ENCODE measurements around the gene RERE.
A peak's percentile ranks its signal among the peaks of the same experiment; 100 is the strongest.

Gene RERE

GRCh38 chr1:8318436-8318835 is 499.0 kb downstream of the RERE start (continued):
- no peak for TF ChIP-seq ZNF157 (tag by site-specific recombination; IDR thresholded peaks at IDR 0.05)

DNA sequence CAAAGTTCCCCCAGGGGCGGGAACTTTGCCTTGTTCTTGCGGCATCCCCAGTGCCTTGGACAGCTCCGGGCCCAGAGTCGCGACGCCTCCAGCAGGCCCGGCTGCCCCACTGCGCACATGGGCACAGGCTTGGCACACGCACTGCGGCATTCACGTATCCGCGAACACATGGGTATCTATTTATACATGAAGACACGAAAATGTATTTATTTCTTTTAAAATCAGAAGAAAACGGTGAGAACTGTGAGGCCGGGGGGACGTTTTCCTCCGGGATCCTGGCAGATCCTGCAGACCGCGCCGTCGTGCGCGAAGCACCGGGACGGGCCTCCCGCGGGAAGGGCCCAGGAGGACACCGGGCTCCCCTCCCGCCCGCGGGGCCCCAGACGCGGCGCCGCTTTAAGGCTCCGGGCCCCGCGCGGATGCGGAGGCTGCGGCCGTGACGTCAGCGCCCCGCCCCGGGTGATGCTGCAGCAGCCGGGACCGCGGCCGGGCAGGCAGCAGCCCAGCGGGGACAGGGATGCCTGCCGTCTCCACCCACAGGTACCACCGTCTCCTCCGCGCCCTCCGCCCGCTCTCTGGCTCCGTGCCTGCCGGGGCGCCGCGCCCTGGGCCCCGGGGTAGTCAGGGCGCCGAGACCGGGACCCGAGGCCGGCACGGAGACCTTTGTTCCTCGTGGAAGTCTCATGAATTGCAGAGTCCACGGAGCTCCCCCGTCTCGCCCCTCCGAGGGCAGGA is 499.6 kb downstream of the RERE start, which contains the start of gene SLC45A1:
SLC45A1 (plus strand) TSS at position 468 of the 735 bp plus-strand sequence. CDS start 6,216 bp downstream, outside the sequence.
- Histone ChIP-seq H3K4me1 (ENCODE audit: control insufficient read depth, insufficient read depth, low read length) (no peaks in the 10 kb centered on the region), H3K4me3 (ENCODE audit: low read depth, low read length) (peak within 1 kb of the TSS; percentile 35), H3K9me3 (ENCODE audit: control insufficient read depth, insufficient read depth, low read depth, low read length) (no peaks in the 10 kb centered on the region), H3K27ac (ENCODE audit: extremely low read depth, low read depth, low read length) (no peak within 1 kb of the TSS; the same call in 1 of the 2 replicates), H3K36me3 (ENCODE audit: control insufficient read depth in 2 of 2, insufficient read depth in 1 of 2, low read length in 2 of 2) (no peaks in the 10 kb centered on the region)
- ChIA-PET CTCF (interaction anchor here (0.6 to 4.7 kb wide), 4 partner anchors 30 to 531 kb away, joined by 3 to 49 read pairs (median 10); no protein-coding TSS in a partner anchor), POLR2A (no interaction called here)
- TF ChIP-seq BCL11B (tag by site-specific recombination; IDR thresholded peaks at IDR 0.05; ENCODE audit: low read depth) (no peak), ZNF302 (tag by site-specific recombination; IDR thresholded peaks at IDR 0.05; ENCODE audit: low read depth) (no peak), GLI4 (tag by site-specific recombination; IDR thresholded peaks at IDR 0.05) (no peak), ZNF404 (tag by site-specific recombination; IDR thresholded peaks at IDR 0.05) (no peak), ZNF391 (tag by site-specific recombination; IDR thresholded peaks at IDR 0.05; ENCODE audit: borderline replicate concordance, low read depth) (no peak), RBAK (tag by site-specific recombination; IDR thresholded peaks at IDR 0.05) (no peak), ZFP37 (tag by site-specific recombination; IDR thresholded peaks at IDR 0.05) (no peak), ZNF223 (tag by site-specific recombination; IDR thresholded peaks at IDR 0.05) (no peak), ZNF600 (tag by site-specific recombination; IDR thresholded peaks at IDR 0.05) (no peak), ZNF76 (tag by site-specific recombination; IDR thresholded peaks at IDR 0.05; ENCODE audit: borderline replicate concordance, low read depth) (no peak), ZIC2 (tag by site-specific recombination; IDR thresholded peaks at IDR 0.05) (peak; percentile 57), ZNF10 (tag by site-specific recombination; IDR thresholded peaks at IDR 0.05) (no peak), ZNF544 (tag by site-specific recombination; IDR thresholded peaks at IDR 0.05) (no peak), KLF1 (tag by site-specific recombination; IDR thresholded peaks at IDR 0.05) (peak; percentile 39; the same call in 1 of the 2 replicates), ZNF843 (tag by site-specific recombination; IDR thresholded peaks at IDR 0.05) (no peak), ZFP3 (tag by site-specific recombination; IDR thresholded peaks at IDR 0.05; ENCODE audit: low read depth) (no peak), ZNF23 (tag by site-specific recombination; IDR thresholded peaks at IDR 0.05; ENCODE audit: borderline replicate concordance) (no peak), ZBTB26 (tag by site-specific recombination; optimal IDR thresholded peaks at IDR 0.05) (peak; percentile 54), ZNF707 (tag by site-specific recombination; IDR thresholded peaks at IDR 0.05) (no peak), ZNF146 (tag by site-specific recombination; IDR thresholded peaks at IDR 0.05) (no peak), ZNF660 (tag by site-specific recombination; IDR thresholded peaks at IDR 0.05) (no peak; the same call in 1 of the 2 replicates), KLF8 (tag by site-specific recombination; IDR thresholded peaks at IDR 0.05) (no peak), ZNF341 (tag by site-specific recombination; IDR thresholded peaks at IDR 0.05; ENCODE audit: low read depth) (no peak), ZSCAN23 (tag by site-specific recombination; IDR thresholded peaks at IDR 0.05) (no peak), ZNF133 (tag by site-specific recombination; IDR thresholded peaks at IDR 0.05) (no peak), ZNF274 (IDR thresholded peaks at IDR 0.05; ENCODE audit: low read length) (no peak), ZNF274 (tag by site-specific recombination; IDR thresholded peaks at IDR 0.05; ENCODE audit: borderline replicate concordance) (no peak), ZNF24 (tag by site-specific recombination; IDR thresholded peaks at IDR 0.05) (no peak), HOXC10 (CRISPR knock-in tag; IDR thresholded peaks at IDR 0.05) (no peak), ZNF837 (tag by site-specific recombination; IDR thresholded peaks at IDR 0.05) (no peak), ZNF175 (tag by site-specific recombination; IDR thresholded peaks at IDR 0.05) (no peak)
- TF ChIP-seq, protein P1, sequence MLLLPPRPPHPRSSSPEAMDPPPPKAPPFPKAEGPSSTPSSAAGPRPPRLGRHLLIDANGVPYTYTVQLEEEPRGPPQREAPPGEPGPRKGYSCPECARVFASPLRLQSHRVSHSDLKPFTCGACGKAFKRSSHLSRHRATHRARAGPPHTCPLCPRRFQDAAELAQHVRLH (tag by site-specific recombination; IDR thresholded peaks at IDR 0.05), result no peak
- TF ChIP-seq, protein P2, sequence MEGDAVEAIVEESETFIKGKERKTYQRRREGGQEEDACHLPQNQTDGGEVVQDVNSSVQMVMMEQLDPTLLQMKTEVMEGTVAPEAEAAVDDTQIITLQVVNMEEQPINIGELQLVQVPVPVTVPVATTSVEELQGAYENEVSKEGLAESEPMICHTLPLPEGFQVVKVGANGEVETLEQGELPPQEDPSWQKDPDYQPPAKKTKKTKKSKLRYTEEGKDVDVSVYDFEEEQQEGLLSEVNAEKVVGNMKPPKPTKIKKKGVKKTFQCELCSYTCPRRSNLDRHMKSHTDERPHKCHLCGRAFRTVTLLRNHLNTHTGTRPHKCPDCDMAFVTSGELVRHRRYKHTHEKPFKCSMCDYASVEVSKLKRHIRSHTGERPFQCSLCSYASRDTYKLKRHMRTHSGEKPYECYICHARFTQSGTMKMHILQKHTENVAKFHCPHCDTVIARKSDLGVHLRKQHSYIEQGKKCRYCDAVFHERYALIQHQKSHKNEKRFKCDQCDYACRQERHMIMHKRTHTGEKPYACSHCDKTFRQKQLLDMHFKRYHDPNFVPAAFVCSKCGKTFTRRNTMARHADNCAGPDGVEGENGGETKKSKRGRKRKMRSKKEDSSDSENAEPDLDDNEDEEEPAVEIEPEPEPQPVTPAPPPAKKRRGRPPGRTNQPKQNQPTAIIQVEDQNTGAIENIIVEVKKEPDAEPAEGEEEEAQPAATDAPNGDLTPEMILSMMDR (tag by site-specific recombination; IDR thresholded peaks at IDR 0.05), result no peak
- TF ChIP-seq, protein P3, sequence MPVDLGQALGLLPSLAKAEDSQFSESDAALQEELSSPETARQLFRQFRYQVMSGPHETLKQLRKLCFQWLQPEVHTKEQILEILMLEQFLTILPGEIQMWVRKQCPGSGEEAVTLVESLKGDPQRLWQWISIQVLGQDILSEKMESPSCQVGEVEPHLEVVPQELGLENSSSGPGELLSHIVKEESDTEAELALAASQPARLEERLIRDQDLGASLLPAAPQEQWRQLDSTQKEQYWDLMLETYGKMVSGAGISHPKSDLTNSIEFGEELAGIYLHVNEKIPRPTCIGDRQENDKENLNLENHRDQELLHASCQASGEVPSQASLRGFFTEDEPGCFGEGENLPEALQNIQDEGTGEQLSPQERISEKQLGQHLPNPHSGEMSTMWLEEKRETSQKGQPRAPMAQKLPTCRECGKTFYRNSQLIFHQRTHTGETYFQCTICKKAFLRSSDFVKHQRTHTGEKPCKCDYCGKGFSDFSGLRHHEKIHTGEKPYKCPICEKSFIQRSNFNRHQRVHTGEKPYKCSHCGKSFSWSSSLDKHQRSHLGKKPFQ (tag by site-specific recombination; IDR thresholded peaks at IDR 0.05), result no peak

All from HEK293 (cell line).